Type B pancreatic cell (in vitro differentiated cells): ENCODE data around the gene CRYL1. TPM values are rescaled to one million over a fixed set of nuclear protein-coding genes. Genes with fewer than 3 reads are reported as not detected.

Source experiments
- DNase-seq: peaks from one replicate; pipeline ENCODE4 v3.0.0; 2021; ENCODE audit warnings: mixed read lengths; ENCODE audit not compliant: unreplicated experiment; ENCODE audit errors: extremely low spot score
- H3K27ac Mint-ChIP-seq: 2 replicates; pipeline ENCODE4 v1.8.0; 2021; ENCODE audit warnings: mild to moderate bottlenecking, mixed read lengths
- H3K27me3 Mint-ChIP-seq: 2 replicates; pipeline ENCODE4 v1.8.0; 2021; ENCODE audit warnings: mixed read lengths
- H3K36me3 Mint-ChIP-seq: 2 replicates; pipeline ENCODE4 v1.8.0; 2021; ENCODE audit warnings: mixed read lengths
- H3K4me1 Mint-ChIP-seq: one replicate; pipeline ENCODE4 v1.8.0; 2021; ENCODE audit warnings: mixed read lengths; ENCODE audit not compliant: unreplicated experiment
- H3K4me3 Mint-ChIP-seq: 2 replicates; pipeline ENCODE4 v1.8.0; 2021; ENCODE audit warnings: mild to moderate bottlenecking, mixed read lengths
- H3K9me3 Mint-ChIP-seq: 2 replicates; pipeline ENCODE4 v1.8.0; 2021; ENCODE audit warnings: mixed read lengths
- CTCF ChIP-seq: fragments of 200-600 bp; sonication (generic); conservative IDR thresholded peaks from 2 replicates; pipeline ENCODE4 v1.5.0; 2021; ENCODE audit warnings: antibody characterized with exemption, mild to moderate bottlenecking
- long read RNA-seq: library from polyadenylated mRNA; unstranded; transcript quantifications from one replicate; pipeline ENCODE4 v2.0.0, GENCODE V29; 2020
- total RNA-seq: library from RNA; stranded (reverse); gene quantifications from 2 replicates; pipeline ENCODE4 v1.2.1, GENCODE V29; 2021; ENCODE audit warnings: low replicate concordance

CRYL1 gene
- 15.0 and 20.2 TPM in 2 replicates for total RNA-seq
- long read RNA-seq, transcript CRYL1-209 (7 exons, 1,331 nt), result minor isoform, 7 of 66 reads
- long read RNA-seq, transcript CRYL1-201 (8 exons, 1,485 nt), result major isoform, 53 of 66 reads
- long read RNA-seq, partial matches to known transcripts, result 4 of 66 reads
- long read RNA-seq, other reads (novel, unspliced or antisense), result 2 of 66 reads

- peak; percentile 71 for DNase-seq
Measured at GRCh38 chr13:20525601-20526544, at the start of gene CRYL1. CRYL1 (minus strand) TSS chr13:20525857; CDS start chr13:20525794, 63 bp downstream.

GRCh38 chr13:20573636-20574035 lies 48.0 kb upstream of the CRYL1 start:
- Mint-ChIP-seq H3K27ac (no peak overlapping the region), H3K27me3 (no peaks in the 10 kb centered on the region), H3K4me3 (no peak overlapping the region), H3K9me3 (peaks cover 17% of the 10 kb centered on the region), H3K4me1 (no peaks in the 10 kb centered on the region), H3K36me3 (peaks cover 69% of the 10 kb centered on the region)
- no peak for DNase-seq
- no peak for TF ChIP-seq CTCF

More at GRCh38 chr13:20525601-20526544, at the start of gene CRYL1:
- H3K36me3 Mint-ChIP-seq, result no peaks in the 10 kb centered on the region
- no peak for TF ChIP-seq CTCF
- H3K9me3 Mint-ChIP-seq, result no peaks in the 10 kb centered on the region
- H3K4me1 Mint-ChIP-seq, result peaks cover 6% of the 10 kb centered on the region
- H3K27ac Mint-ChIP-seq, result peak within 1 kb of the TSS; percentile 70
- peak within 1 kb of the TSS; percentile 88 for H3K4me3 Mint-ChIP-seq
- H3K27me3 Mint-ChIP-seq, result peaks cover 18% of the 10 kb centered on the region

- peaks cover 64% of the 10 kb centered on the region for H3K36me3 Mint-ChIP-seq
- no peak overlapping the region for H3K27ac Mint-ChIP-seq
- no peak for DNase-seq
- H3K4me3 Mint-ChIP-seq, result no peak overlapping the region
- no peak for TF ChIP-seq CTCF
- H3K9me3 Mint-ChIP-seq, result peaks cover 17% of the 10 kb centered on the region
- peaks cover 2% of the 10 kb centered on the region for H3K4me1 Mint-ChIP-seq
- H3K27me3 Mint-ChIP-seq, result no peaks in the 10 kb centered on the region
Measured at GRCh38 chr13:20573186-20573585, 47.5 kb upstream of the CRYL1 start.

DNA sequence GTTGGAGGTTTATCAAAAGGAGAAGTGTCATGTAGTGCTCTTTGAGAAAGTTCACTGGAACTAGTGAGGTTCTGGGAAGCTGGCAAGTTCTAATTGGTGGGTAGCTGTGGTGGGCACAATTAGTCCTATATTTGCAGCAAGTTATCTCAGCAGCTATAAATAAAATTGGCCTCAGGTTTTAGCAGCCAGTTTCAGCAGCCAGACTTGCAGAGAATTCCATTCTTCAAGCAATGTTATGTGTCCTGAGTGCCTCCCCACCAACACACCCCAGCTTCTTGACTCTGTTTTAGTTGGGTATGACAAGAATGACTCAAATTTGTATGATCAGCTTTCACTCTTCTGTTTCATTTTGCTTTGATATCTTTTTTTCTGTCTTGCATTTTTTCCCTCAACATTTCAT lies 46.0 kb upstream of the CRYL1 start:
- DNase-seq, result no peak
- Mint-ChIP-seq H3K9me3 (peaks cover 16% of the 10 kb centered on the region), H3K4me3 (no peak overlapping the region), H3K4me1 (peaks cover 10% of the 10 kb centered on the region), H3K36me3 (peaks cover 56% of the 10 kb centered on the region), H3K27ac (no peak overlapping the region), H3K27me3 (no peaks in the 10 kb centered on the region)
- no peak for TF ChIP-seq CTCF

DNA sequence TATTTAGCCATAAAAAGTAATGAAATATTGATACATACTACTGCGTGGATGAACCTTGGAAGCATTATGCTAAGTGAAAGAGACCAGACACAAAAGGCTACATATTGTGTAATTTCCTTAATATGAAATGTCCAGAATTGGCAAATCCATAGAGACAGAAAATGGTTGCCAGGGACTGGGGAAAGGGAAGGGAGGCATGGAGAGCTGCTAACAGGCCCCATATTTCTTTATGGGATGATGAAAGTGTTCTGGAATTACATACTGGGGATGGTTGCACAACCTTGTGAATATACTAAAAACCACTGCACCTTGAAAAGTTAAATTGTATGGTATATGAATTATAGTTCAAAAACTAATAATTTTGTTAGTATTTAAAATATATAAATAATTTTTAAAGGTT lies 44.9 kb upstream of the CRYL1 start:
- peaks cover 11% of the 10 kb centered on the region for H3K9me3 Mint-ChIP-seq
- no peak for TF ChIP-seq CTCF
- no peak overlapping the region for H3K4me3 Mint-ChIP-seq

More for the DNA sequence above, 44.9 kb upstream of the CRYL1 start:
- Mint-ChIP-seq H3K36me3 (peaks cover 44% of the 10 kb centered on the region), H3K4me1 (peaks cover 10% of the 10 kb centered on the region), H3K27ac (no peak overlapping the region), H3K27me3 (no peaks in the 10 kb centered on the region)
- no peak for DNase-seq
